ENCODE results near the gene DZIP3.

- TF ChIP-seq CHD2 (IDR thresholded peaks at IDR 0.05; ENCODE audit: borderline replicate concordance, low read depth, low read length), result no peak
- no peak for TF ChIP-seq ZNF622 (IDR thresholded peaks at IDR 0.05)
- TF ChIP-seq, protein P1, sequence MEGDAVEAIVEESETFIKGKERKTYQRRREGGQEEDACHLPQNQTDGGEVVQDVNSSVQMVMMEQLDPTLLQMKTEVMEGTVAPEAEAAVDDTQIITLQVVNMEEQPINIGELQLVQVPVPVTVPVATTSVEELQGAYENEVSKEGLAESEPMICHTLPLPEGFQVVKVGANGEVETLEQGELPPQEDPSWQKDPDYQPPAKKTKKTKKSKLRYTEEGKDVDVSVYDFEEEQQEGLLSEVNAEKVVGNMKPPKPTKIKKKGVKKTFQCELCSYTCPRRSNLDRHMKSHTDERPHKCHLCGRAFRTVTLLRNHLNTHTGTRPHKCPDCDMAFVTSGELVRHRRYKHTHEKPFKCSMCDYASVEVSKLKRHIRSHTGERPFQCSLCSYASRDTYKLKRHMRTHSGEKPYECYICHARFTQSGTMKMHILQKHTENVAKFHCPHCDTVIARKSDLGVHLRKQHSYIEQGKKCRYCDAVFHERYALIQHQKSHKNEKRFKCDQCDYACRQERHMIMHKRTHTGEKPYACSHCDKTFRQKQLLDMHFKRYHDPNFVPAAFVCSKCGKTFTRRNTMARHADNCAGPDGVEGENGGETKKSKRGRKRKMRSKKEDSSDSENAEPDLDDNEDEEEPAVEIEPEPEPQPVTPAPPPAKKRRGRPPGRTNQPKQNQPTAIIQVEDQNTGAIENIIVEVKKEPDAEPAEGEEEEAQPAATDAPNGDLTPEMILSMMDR (IDR thresholded peaks at IDR 0.05 in 2 of 3, conservative IDR thresholded peaks at IDR 0.05 in 1 of 3; ENCODE audit: control insufficient read depth in 2 of 3, extremely low read depth in 1 of 3, insufficient read depth in 1 of 3, low read depth in 3 of 3, low read length in 3 of 3), result no peak
Measured at GRCh38 chr3:108728934-108729333, 139.4 kb downstream of the DZIP3 start.
